Measurements from ENCODE around the gene C10orf90.
"Not testable (repeated sequence)": the region's sequence is repeated elsewhere in the genome, so short reads cannot be mapped to it uniquely, and the experiment has no call there.

The C10orf90 gene

GRCh38 chr10:126392068-126392467 lies 278.4 kb downstream of the C10orf90 start:
- no peak for DNase-seq (ENCODE audit: low spot score)

- DNase-seq (ENCODE audit: low spot score) = no peak
Measured at GRCh38 chr10:126391192-126391885, 279.2 kb downstream of the C10orf90 start.

- DNase-seq (ENCODE audit: low spot score) = no peak
Measured at GRCh38 chr10:126390324-126390723, 280.2 kb downstream of the C10orf90 start.

GRCh38 chr10:126387931-126388911 lies 282.3 kb downstream of the C10orf90 start, which contains the start of gene ADAM12:
ADAM12 (minus strand) TSS chr10:126388477; CDS start chr10:126388145, 332 bp downstream.
- no peak for DNase-seq (ENCODE audit: low spot score)

- DNase-seq (ENCODE audit: low spot score) = no peak
Measured at GRCh38 chr10:126387041-126387921, 283.2 kb downstream of the C10orf90 start.

GRCh38 chr10:126384269-126384873 lies 286.1 kb downstream of the C10orf90 start:
- no peak for DNase-seq (ENCODE audit: low spot score)

GRCh38 chr10:126380352-126381076 lies 290.0 kb downstream of the C10orf90 start:
- DNase-seq (ENCODE audit: low spot score) = no peak

GRCh38 chr10:126379166-126379565 lies 291.3 kb downstream of the C10orf90 start:
- not testable (repeated sequence) for DNase-seq (ENCODE audit: low spot score)

GRCh38 chr10:126376956-126377355 lies 293.5 kb downstream of the C10orf90 start:
- DNase-seq (ENCODE audit: low spot score) = no peak

GRCh38 chr10:126375926-126376554 lies 294.5 kb downstream of the C10orf90 start:
- no peak for DNase-seq (ENCODE audit: low spot score)

- no peak for DNase-seq (ENCODE audit: low spot score)
Measured at GRCh38 chr10:126375299-126375698, 295.2 kb downstream of the C10orf90 start.
